OCI-LY7 (cell line): ENCODE data around the gene C2orf81.

Experiments
- CTCF ChIP-seq: fragments of 200-600 bp; sonication (generic); conservative IDR thresholded peaks from 2 replicates; pipeline ENCODE4 v1.5.1; 2014; ENCODE audit warnings: mild to moderate bottlenecking, antibody characterized with exemption, low read length, moderate library complexity, mixed read lengths
- EZH2phosphoT487 ChIP-seq: fragments of 200-600 bp; sonication (generic); IDR thresholded peaks from 2 replicates; pipeline ENCODE4 v1.6.1; 2018; ENCODE audit warnings: low read depth, borderline replicate concordance, mild to moderate bottlenecking, mixed run types, antibody characterized with exemption, low read length, moderate library complexity, mixed read lengths

GRCh38 chr2:74393525-74393924 lies 27.9 kb downstream of the C2orf81 start:
- TF ChIP-seq CTCF (no peak), EZH2phosphoT487 (no peak)
